ENCODE results near the gene RCOR1.

Gene RCOR1

DNA sequence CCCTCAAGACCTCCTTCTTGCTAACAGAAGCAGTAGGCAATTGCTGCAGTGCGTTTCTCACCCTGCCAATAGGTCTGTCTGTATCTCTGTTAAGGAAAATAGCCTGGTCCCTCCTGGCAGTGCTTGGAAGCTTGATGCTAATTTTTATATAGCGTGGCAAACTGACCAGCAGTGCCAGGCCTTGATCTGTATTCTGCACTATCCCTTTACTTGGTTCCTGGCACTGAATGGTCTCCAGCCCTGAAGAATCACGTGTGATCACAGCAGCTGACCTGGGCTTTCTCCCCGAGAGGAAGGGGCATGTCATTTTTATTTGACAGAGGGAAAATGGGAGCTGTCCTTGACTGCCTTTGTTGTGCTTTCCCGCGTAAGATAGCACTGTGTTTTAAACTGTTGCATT is 136.1 kb downstream of the RCOR1 start:
- Histone ChIP-seq H3K36me3 (ENCODE audit: control insufficient read depth, insufficient read depth, low read length) (peaks cover 3% of the 10 kb centered on the region), H3K4me3 (ENCODE audit: low read length) (no peak overlapping the region), H3K27me3 (ENCODE audit: control insufficient read depth, insufficient read depth, low read length) (no peaks in the 10 kb centered on the region), H3K4me1 (ENCODE audit: control insufficient read depth, insufficient read depth, low read length) (no peaks in the 10 kb centered on the region), H3K9me3 (ENCODE audit: control insufficient read depth, low read length) (no peaks in the 10 kb centered on the region), H3K9ac (ENCODE audit: low read length) (no peak overlapping the region)

DNA sequence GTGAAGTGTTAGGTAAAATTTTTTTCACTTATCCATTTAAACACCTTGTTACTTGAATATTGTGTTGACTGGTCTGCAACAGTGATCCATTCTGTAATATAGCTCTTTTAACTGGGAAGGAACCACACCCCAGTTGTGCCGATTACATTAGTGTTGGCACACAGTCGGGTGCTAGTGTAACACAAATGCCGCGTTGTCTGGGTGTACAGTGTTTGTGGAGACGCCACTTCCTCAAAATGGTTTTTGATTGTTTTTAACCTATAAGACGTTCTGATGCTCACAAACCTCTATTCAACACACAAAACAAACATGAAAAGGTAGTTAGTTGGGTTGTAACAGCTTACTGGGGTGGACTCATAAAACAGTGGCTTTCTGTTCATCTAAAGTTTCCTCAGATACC is 136.8 kb downstream of the RCOR1 start:
- Histone ChIP-seq H3K4me3 (ENCODE audit: low read length) (no peak overlapping the region), H3K27me3 (ENCODE audit: control insufficient read depth, insufficient read depth, low read length) (no peaks in the 10 kb centered on the region), H3K9me3 (ENCODE audit: control insufficient read depth, low read length) (no peaks in the 10 kb centered on the region), H3K36me3 (ENCODE audit: control insufficient read depth, insufficient read depth, low read length) (peaks cover 3% of the 10 kb centered on the region), H3K9ac (ENCODE audit: low read length) (no peak overlapping the region), H3K4me1 (ENCODE audit: control insufficient read depth, insufficient read depth, low read length) (no peaks in the 10 kb centered on the region)

DNA sequence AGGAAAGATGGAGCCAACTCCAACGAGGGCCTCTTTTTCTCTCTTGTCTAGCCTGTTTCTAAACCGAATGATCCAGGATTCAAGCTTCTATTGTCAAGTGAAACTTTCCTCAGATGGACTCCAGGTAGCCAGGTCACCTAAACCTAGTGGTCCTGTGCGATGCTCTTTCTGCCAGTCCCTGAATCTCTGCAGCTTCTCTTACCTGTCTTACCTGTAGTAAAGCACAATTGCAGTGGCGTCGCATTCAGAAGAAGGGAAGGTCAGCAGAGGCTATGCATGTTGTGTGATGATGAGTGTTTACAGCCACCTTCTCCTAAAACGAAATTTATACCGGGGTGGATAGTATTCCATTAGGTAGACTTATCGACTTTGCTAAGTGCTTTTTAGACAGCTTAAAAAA is 137.4 kb downstream of the RCOR1 start:
- peaks cover 3% of the 10 kb centered on the region for H3K36me3 ChIP-seq (ENCODE audit: control insufficient read depth, insufficient read depth, low read length)

DNA sequence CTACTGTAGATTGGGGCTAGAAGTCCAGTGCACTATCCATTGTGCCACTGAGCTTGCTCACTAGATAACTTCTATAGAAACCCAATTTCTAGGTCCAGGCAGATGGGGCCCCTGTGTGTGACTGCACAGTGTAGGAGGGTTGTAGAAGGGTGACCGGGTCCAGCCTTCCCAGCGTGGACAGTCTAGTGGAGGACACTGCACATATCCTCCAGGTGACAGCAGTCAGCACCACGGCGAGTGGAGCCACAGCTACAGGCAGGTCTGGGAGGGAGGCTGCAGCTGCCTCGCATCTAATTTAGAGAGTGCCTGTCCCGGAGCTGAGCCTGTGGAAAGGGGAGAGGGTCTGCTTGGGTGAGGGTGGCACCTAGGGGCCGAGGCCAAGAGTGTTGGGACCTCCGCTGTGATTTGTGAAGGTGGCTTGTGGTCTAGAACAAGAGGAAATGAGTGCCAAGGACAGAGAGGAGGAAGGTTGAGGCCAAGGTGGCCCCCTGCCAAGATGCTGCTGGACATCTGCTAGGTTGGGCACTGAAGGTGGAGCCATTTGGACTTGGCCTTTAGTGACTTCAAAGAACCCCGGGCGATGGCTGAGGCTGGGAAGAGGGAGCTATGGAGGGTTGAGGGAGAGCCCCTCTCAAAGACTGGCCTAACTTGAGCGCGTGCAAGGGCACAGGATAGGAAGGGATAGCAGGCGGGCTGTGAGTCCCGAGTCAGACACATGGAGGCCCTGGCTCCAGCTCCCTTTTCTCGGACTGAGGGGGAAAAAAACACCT is 138.8 kb downstream of the RCOR1 start:
- Histone ChIP-seq H3K4me1 (ENCODE audit: control insufficient read depth, insufficient read depth, low read length) (no peaks in the 10 kb centered on the region), H3K36me3 (ENCODE audit: control insufficient read depth, insufficient read depth, low read length) (peaks cover 3% of the 10 kb centered on the region), H3K27me3 (ENCODE audit: control insufficient read depth, insufficient read depth, low read length) (no peaks in the 10 kb centered on the region), H3K9me3 (ENCODE audit: control insufficient read depth, low read length) (no peaks in the 10 kb centered on the region), H3K9ac (ENCODE audit: low read length) (no peak overlapping the region), H3K4me3 (ENCODE audit: low read length) (no peak overlapping the region)

More for the DNA sequence above, 137.4 kb downstream of the RCOR1 start:
- H3K4me1 ChIP-seq (ENCODE audit: control insufficient read depth, insufficient read depth, low read length): no peaks in the 10 kb centered on the region
- H3K9me3 ChIP-seq (ENCODE audit: control insufficient read depth, low read length): no peaks in the 10 kb centered on the region
- H3K27me3 ChIP-seq (ENCODE audit: control insufficient read depth, insufficient read depth, low read length): no peaks in the 10 kb centered on the region
- H3K4me3 ChIP-seq (ENCODE audit: low read length): no peak overlapping the region
- no peak overlapping the region for H3K9ac ChIP-seq (ENCODE audit: low read length)

DNA sequence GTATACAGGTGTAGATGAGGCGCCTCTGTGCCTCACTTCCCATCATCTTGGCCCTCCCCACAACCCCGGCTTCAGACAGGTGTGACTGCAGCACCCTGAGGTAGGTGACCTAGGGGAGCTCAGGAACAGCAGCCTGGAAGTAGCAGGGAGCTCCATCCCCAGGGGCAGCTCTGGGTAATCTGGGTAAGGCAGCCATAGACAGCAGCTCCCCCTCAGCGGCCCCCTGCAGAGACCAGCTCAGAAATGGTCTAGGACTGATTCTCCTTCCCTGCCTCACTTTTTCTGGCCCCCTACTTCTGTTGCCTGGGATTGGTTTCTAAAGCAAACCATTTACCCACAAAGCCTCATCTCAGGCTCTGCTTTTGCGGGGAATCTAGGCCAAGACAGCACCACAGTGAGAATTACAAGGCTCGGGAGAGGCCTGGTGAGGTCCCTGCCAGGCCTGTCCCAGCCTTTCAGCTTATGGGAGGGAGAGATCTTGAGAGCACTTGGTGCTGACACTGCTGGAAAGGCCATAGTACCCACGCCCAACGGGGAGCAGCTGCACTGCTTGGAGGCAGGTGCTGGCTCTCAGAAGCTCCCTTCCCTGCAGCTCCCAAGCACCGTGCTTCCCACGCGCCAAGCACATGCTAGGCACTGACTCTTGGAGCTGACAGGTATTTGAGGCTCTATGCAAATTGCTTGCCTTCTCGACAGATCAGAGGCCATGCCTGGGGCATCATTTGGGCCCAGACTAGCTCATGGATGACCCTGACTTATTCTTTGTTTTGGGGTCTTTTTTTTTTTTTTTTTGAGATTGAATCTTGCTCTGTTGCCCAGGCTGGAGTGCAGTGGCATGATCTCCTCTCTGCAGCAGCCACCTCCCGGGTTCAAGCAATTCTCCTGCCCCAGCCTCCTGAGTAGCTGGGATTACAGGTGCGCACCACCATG is 139.7 kb downstream of the RCOR1 start:
- Histone ChIP-seq H3K9ac (ENCODE audit: low read length) (no peak overlapping the region), H3K4me1 (ENCODE audit: control insufficient read depth, insufficient read depth, low read length) (no peaks in the 10 kb centered on the region), H3K4me3 (ENCODE audit: low read length) (no peak overlapping the region), H3K27me3 (ENCODE audit: control insufficient read depth, insufficient read depth, low read length) (no peaks in the 10 kb centered on the region), H3K36me3 (ENCODE audit: control insufficient read depth, insufficient read depth, low read length) (no peaks in the 10 kb centered on the region), H3K9me3 (ENCODE audit: control insufficient read depth, low read length) (no peaks in the 10 kb centered on the region)

DNA sequence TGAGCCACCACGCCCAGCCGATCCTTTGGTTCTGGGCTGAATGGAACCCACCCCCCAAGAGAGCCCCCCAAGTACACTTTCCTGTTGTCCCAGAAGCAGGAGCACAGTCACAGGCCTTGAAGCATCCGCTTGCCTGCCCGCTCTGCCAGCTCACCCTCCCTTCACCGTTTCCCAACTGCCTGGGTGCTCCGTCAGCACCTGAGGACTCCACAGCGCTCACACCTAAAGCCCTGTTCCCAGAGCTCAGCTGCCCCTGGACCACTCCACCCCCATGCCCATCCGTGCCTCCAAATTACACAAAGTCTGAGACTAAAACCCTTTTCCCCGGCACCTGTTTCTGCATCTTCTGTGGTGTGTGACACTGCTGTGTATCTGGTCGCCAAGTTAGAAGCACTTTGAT is 140.5 kb downstream of the RCOR1 start:
- Histone ChIP-seq H3K9ac (ENCODE audit: low read length) (no peak overlapping the region), H3K4me1 (ENCODE audit: control insufficient read depth, insufficient read depth, low read length) (no peaks in the 10 kb centered on the region), H3K27me3 (ENCODE audit: control insufficient read depth, insufficient read depth, low read length) (no peaks in the 10 kb centered on the region), H3K4me3 (ENCODE audit: low read length) (no peak overlapping the region), H3K9me3 (ENCODE audit: control insufficient read depth, low read length) (no peaks in the 10 kb centered on the region), H3K36me3 (ENCODE audit: control insufficient read depth, insufficient read depth, low read length) (no peaks in the 10 kb centered on the region)

DNA sequence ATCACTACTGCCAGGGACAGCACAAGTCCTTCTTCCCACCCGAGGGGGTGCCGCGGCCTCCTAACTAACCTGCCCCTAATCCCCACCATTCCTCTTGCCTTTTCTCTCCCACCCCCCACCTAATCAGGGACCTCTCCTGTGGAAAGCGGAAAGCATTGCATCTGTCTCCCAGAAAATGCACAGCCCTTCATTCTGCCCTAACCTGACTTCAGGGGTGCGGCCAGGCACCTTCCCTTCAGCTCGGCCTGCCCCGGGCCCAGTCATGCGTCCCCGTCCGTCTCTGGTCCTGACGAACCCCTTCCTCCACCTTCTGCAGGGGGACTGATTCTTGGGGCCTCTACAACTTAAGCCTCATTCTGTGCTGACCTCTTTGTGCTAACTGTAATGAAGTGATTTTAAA is 140.9 kb downstream of the RCOR1 start:
- Histone ChIP-seq H3K4me1 (ENCODE audit: control insufficient read depth, insufficient read depth, low read length) (no peaks in the 10 kb centered on the region), H3K27me3 (ENCODE audit: control insufficient read depth, insufficient read depth, low read length) (no peaks in the 10 kb centered on the region), H3K4me3 (ENCODE audit: low read length) (no peak overlapping the region), H3K9ac (ENCODE audit: low read length) (no peak overlapping the region), H3K36me3 (ENCODE audit: control insufficient read depth, insufficient read depth, low read length) (no peaks in the 10 kb centered on the region), H3K9me3 (ENCODE audit: control insufficient read depth, low read length) (no peaks in the 10 kb centered on the region)

DNA sequence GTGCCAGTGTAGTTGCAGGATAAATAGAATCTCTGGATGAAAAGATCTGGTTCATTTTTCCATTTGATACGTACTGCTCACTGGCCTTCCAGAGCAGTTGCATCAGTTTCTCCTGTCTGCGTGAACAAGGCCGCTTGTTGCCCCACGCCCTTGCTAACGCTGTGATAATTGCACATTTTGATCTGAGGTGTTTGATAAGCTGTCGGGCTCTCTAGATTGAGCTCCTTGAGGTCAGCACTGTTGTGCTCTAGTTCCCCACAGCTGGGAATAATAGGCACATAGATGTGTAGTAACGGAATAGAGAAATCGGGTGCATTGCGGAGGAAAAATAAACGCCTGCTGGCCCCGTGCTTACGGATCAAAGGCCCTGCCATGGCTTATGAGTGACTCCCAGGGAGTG is 142.0 kb downstream of the RCOR1 start:
- Histone ChIP-seq H3K4me3 (ENCODE audit: low read length) (no peak overlapping the region), H3K4me1 (ENCODE audit: control insufficient read depth, insufficient read depth, low read length) (no peaks in the 10 kb centered on the region), H3K9ac (ENCODE audit: low read length) (no peak overlapping the region), H3K27me3 (ENCODE audit: control insufficient read depth, insufficient read depth, low read length) (no peaks in the 10 kb centered on the region), H3K36me3 (ENCODE audit: control insufficient read depth, insufficient read depth, low read length) (no peaks in the 10 kb centered on the region), H3K9me3 (ENCODE audit: control insufficient read depth, low read length) (no peaks in the 10 kb centered on the region)

DNA sequence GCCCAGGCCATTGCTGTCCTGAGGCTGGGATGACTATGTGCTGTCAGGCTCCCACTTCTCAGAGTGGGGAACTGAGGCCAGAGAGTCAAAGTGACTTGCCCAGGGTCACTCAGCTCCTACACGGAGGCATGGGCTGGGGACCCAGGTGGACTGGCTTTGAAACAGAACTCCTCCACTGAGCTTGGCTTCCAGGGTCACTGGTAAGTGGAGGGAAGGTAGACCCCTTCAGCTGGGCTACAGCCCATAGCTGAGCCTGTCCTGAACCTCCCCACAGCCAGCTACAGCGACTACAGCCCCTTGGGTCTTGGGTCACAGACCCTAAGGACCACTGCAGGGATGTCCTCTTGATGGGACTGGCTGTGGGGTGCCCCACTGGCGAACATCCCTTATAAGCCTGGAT is 144.5 kb downstream of the RCOR1 start:
- Histone ChIP-seq H3K36me3 (ENCODE audit: control insufficient read depth, insufficient read depth, low read length) (no peaks in the 10 kb centered on the region), H3K4me1 (ENCODE audit: control insufficient read depth, insufficient read depth, low read length) (no peaks in the 10 kb centered on the region), H3K9me3 (ENCODE audit: control insufficient read depth, low read length) (no peaks in the 10 kb centered on the region), H3K4me3 (ENCODE audit: low read length) (no peak overlapping the region), H3K27me3 (ENCODE audit: control insufficient read depth, insufficient read depth, low read length) (no peaks in the 10 kb centered on the region), H3K9ac (ENCODE audit: low read length) (no peak overlapping the region)

DNA sequence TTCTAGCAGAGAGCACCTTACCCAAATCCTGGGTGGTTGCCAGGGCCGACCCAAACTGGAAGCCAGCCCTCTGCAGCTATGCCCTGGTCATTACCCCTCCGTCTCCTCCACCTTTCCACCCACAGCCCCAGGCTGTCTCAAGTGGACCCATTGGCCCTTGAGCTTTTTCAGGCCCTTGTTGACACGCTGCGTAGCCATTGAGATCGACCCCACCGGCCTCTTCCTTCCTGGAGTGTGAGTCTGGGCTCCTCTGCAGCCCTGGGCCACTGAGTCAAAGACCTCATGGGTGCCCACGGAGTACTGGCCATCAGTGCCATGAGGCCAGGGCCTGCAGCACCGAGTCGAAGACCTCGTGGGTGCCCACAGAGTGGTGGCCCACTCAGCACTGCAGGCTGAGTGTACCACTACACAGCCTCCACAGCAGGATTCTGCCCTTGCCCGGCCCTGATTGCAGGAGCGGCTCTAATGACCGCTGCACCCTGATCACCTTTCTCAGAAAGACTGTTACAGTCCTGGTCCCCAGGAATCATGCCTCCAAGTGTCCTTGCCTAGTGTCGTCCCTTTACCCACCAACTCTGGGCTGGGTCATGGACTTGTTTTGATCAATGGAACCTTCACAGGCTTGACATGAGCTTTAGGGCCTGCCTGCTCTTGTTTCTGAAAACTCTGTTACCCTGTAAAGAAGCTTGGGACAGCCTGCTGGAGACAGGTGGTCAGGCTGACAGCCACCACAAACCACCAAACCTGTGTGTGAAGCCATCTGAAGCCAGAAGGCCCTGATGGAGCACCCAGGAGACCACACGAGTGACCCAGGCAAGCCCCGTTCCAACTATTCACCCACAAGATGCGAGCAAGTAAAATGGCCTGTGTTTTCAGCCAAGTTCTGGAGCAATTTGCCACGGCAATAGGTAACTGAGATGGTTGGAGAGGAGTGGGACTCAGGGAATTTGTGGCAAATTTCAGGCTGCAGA is 145.2 kb downstream of the RCOR1 start:
- Histone ChIP-seq H3K4me1 (ENCODE audit: control insufficient read depth, insufficient read depth, low read length) (no peaks in the 10 kb centered on the region), H3K9ac (ENCODE audit: low read length) (no peak overlapping the region), H3K9me3 (ENCODE audit: control insufficient read depth, low read length) (no peaks in the 10 kb centered on the region), H3K4me3 (ENCODE audit: low read length) (no peak overlapping the region), H3K27me3 (ENCODE audit: control insufficient read depth, insufficient read depth, low read length) (no peaks in the 10 kb centered on the region), H3K36me3 (ENCODE audit: control insufficient read depth, insufficient read depth, low read length) (no peaks in the 10 kb centered on the region)

DNA sequence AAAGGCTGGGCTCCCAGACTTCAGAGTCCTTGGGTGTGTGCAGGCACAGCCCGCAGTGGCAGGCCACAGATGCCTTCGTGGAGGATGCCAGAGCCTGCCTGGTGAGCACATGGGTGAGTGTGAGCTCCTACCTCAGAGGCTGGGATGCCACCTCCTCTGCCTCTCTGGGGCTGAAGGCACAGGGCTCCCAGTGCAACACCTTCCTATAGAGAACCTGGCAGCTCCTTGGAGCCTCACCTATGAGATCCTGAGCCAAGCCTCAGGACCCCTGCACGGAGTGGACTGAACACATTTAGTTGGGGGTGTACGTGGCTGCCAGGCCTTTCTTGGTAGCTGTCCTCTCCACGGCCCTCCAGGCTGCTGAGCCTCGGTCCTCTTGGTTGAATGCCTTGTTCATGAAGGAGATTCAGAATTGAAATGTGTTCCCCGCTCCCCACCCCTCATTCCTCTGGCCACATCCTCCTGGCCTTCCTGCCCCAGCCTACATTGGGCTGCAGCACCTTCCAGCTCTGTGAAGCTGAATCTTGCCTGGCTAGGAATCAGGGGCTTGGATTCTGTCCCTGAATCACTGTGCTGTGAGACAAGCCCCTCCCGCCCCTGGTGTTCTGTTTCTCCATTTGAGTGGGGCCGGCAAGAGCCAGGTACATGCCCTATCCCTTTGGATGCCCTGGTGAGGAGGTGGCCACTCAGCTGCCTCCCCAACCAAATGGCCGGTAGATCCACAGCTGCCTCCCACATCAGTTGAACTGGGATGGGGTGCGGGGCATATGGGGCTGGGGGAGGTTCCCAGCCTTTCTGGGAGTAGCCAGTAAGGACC is 146.1 kb downstream of the RCOR1 start:
- H3K36me3 ChIP-seq (ENCODE audit: control insufficient read depth, insufficient read depth, low read length): no peaks in the 10 kb centered on the region
- no peaks in the 10 kb centered on the region for H3K9me3 ChIP-seq (ENCODE audit: control insufficient read depth, low read length)
- no peaks in the 10 kb centered on the region for H3K27me3 ChIP-seq (ENCODE audit: control insufficient read depth, insufficient read depth, low read length)
- no peaks in the 10 kb centered on the region for H3K4me1 ChIP-seq (ENCODE audit: control insufficient read depth, insufficient read depth, low read length)
- H3K9ac ChIP-seq (ENCODE audit: low read length): no peak overlapping the region
- no peak overlapping the region for H3K4me3 ChIP-seq (ENCODE audit: low read length)

Measured in mucosa of stomach (tissue), 1 donor.